Gastroesophageal sphincter (tissue), 3 donors: Measurements from ENCODE around the gene SV2C.

Experiments
- CTCF ChIP-seq, 4 experiments: fragments of 200-600 bp in 2 of 4; fragments of 450-650 bp in 2 of 4; sonication (generic) in 1 of 4; IDR thresholded peaks; one replicate each; pipeline ENCODE4 v1.5.1; 2017 to 2019; ENCODE audit warnings: antibody characterized with exemption in 4 of 4, mild to moderate bottlenecking in 2 of 4, moderate library complexity in 2 of 4
- POLR2A ChIP-seq, 2 donors: fragments of 450-650 bp; IDR thresholded peaks; one replicate each; pipeline ENCODE4 v1.6.1; 2017; ENCODE audit warnings: antibody characterized with exemption in 2 of 2, mild to moderate bottlenecking in 2 of 2, moderate library complexity in 1 of 2

GRCh38 chr5:76280494-76280893 is 197.3 kb downstream of the SV2C start:
- TF ChIP-seq POLR2A (IDR thresholded peaks at IDR 0.05): no peak
- TF ChIP-seq CTCF (IDR thresholded peaks at IDR 0.05): no peak
